Natural killer cell treated with Interleukin-12 subunit alpha and Interleukin-12 subunit beta and Interleukin-15 and Interleukin-18, amount 100 ng/mL, for 72 hours (primary cell): ENCODE results near the gene DNAJC13. TPM values are rescaled to one million over a fixed set of nuclear protein-coding genes. Genes with fewer than 3 reads are reported as not detected.

ENCODE experiments used
- ATAC-seq, 2 donors: fragments of 150-1000 bp; cut with Tn5 transposase in 1 of 2; sonication (Bioruptor Pico), chemical (Tn5 transposase) in 1 of 2; 2 replicates each; pipeline ENCODE4 v1.10.0; 2021
- DNase-seq: peaks from one replicate; pipeline ENCODE4 v3.0.0; 2022; ENCODE audit warnings: low spot score
- H3K27ac Mint-ChIP-seq, 2 donors: 1 replicate in 1 of 2; 2 replicates in 1 of 2; pipeline ENCODE4 v1.8.0; 2022; ENCODE audit warnings: mixed read lengths in 2 of 2, mild to moderate bottlenecking in 1 of 2, moderate library complexity in 1 of 2
- H3K27me3 Mint-ChIP-seq, 2 donors: 1 replicate in 1 of 2; 2 replicates in 1 of 2; pipeline ENCODE4 v1.8.0; 2022; ENCODE audit warnings: mixed read lengths in 2 of 2
- H3K36me3 Mint-ChIP-seq: one replicate; pipeline ENCODE4 v1.8.0; 2022; ENCODE audit warnings: mixed read lengths
- H3K4me1 Mint-ChIP-seq, 2 donors: 1 replicate in 1 of 2; 2 replicates in 1 of 2; pipeline ENCODE4 v1.8.0; 2022; ENCODE audit warnings: low read depth in 2 of 2, mixed read lengths in 2 of 2, mild to moderate bottlenecking in 1 of 2
- H3K4me3 Mint-ChIP-seq: one replicate; pipeline ENCODE4 v1.8.0; 2022; ENCODE audit warnings: mixed read lengths
- H3K9me3 Mint-ChIP-seq: 2 replicates; pipeline ENCODE4 v1.8.0; 2022; ENCODE audit warnings: mixed read lengths
- total RNA-seq, 2 donors: library from RNA; stranded (reverse); gene quantifications; one replicate each; pipeline ENCODE4 v1.2.3, GENCODE V29; 2022

DNAJC13 gene
- total RNA-seq, 2 donors from 2014 or later: 36.0 to 44.1 TPM

- Mint-ChIP-seq H3K9me3 (no peaks in the 10 kb centered on the region), H3K4me3 (no peak overlapping the region), H3K27ac (no peak overlapping the region), H3K27me3 (no peaks in the 10 kb centered on the region), H3K4me1 (no peaks in the 10 kb centered on the region), H3K36me3 (peaks cover 14% of the 10 kb centered on the region)
- DNase-seq (no peak), ATAC-seq (no peak)
Observed at GRCh38 chr3:132519914-132520313, 102.6 kb downstream of the DNAJC13 start.

GRCh38 chr3:132521901-132522300 lies 104.6 kb downstream of the DNAJC13 start:
- H3K36me3 Mint-ChIP-seq: peaks cover 13% of the 10 kb centered on the region
- ATAC-seq (no peak), DNase-seq (no peak)
- H3K4me3 Mint-ChIP-seq: no peak overlapping the region
- no peaks in the 10 kb centered on the region for H3K4me1 Mint-ChIP-seq
- H3K9me3 Mint-ChIP-seq: no peaks in the 10 kb centered on the region
- no peaks in the 10 kb centered on the region for H3K27me3 Mint-ChIP-seq
- H3K27ac Mint-ChIP-seq: no peak overlapping the region

- ATAC-seq (no peak), DNase-seq (no peak)
- no peaks in the 10 kb centered on the region for H3K27me3 Mint-ChIP-seq
- peaks cover 10% of the 10 kb centered on the region for H3K36me3 Mint-ChIP-seq
- H3K9me3 Mint-ChIP-seq: no peaks in the 10 kb centered on the region
- H3K27ac Mint-ChIP-seq: no peak overlapping the region
- no peaks in the 10 kb centered on the region for H3K4me1 Mint-ChIP-seq
- H3K4me3 Mint-ChIP-seq: no peak overlapping the region
Observed at GRCh38 chr3:132522353-132522752, 105.1 kb downstream of the DNAJC13 start.

- no peak overlapping the region for H3K27ac Mint-ChIP-seq
- H3K27me3 Mint-ChIP-seq: no peaks in the 10 kb centered on the region
- no peak for ATAC-seq
- peaks cover 21% of the 10 kb centered on the region for H3K36me3 Mint-ChIP-seq
- no peaks in the 10 kb centered on the region for H3K4me1 Mint-ChIP-seq
- H3K4me3 Mint-ChIP-seq: no peak overlapping the region
- no peaks in the 10 kb centered on the region for H3K9me3 Mint-ChIP-seq
- no peak for DNase-seq
Observed at GRCh38 chr3:132530624-132531023, 113.3 kb downstream of the DNAJC13 start.

GRCh38 chr3:132535575-132536441 lies 118.5 kb downstream of the DNAJC13 start:
- peak; percentile 28 to 44 for ATAC-seq
- Mint-ChIP-seq H3K27me3 (no peaks in the 10 kb centered on the region), H3K36me3 (peaks cover 11% of the 10 kb centered on the region), H3K4me3 (no peak overlapping the region), H3K4me1 (no peaks in the 10 kb centered on the region), H3K9me3 (no peaks in the 10 kb centered on the region), H3K27ac (no peak overlapping the region)
- no peak for DNase-seq

- Mint-ChIP-seq H3K4me1 (no peaks in the 10 kb centered on the region), H3K36me3 (peaks cover 8% of the 10 kb centered on the region), H3K27me3 (no peaks in the 10 kb centered on the region), H3K4me3 (no peak overlapping the region), H3K9me3 (no peaks in the 10 kb centered on the region), H3K27ac (no peak overlapping the region)
- DNase-seq (no peak), ATAC-seq (no peak)
Observed at GRCh38 chr3:132536442-132537153, 119.3 kb downstream of the DNAJC13 start.

- Mint-ChIP-seq H3K9me3 (no peaks in the 10 kb centered on the region), H3K27ac (no peak overlapping the region), H3K27me3 (no peaks in the 10 kb centered on the region), H3K4me3 (no peak overlapping the region), H3K36me3 (peaks cover 8% of the 10 kb centered on the region), H3K4me1 (peaks cover 0 to under 1% of the 10 kb centered on the region in 2 donors)
- no peak for ATAC-seq
- no peak for DNase-seq
Observed at GRCh38 chr3:132537297-132537696, 120.0 kb downstream of the DNAJC13 start.

- Mint-ChIP-seq H3K4me3 (no peak overlapping the region), H3K36me3 (peaks cover 8% of the 10 kb centered on the region), H3K9me3 (no peaks in the 10 kb centered on the region), H3K27ac (no peak overlapping the region), H3K4me1 (peaks cover 0 to 8% of the 10 kb centered on the region in 2 donors), H3K27me3 (no peaks in the 10 kb centered on the region)
- ATAC-seq (no peak), DNase-seq (no peak)
Observed at GRCh38 chr3:132538072-132538471, 120.8 kb downstream of the DNAJC13 start.

GRCh38 chr3:132539681-132540080 lies 122.4 kb downstream of the DNAJC13 start:
- no peak for DNase-seq
- Mint-ChIP-seq H3K4me3 (no peak overlapping the region), H3K27me3 (no peaks in the 10 kb centered on the region), H3K36me3 (peaks cover 8% of the 10 kb centered on the region), H3K9me3 (no peaks in the 10 kb centered on the region), H3K27ac (no peak overlapping the region), H3K4me1 (peaks cover 0 to 10% of the 10 kb centered on the region in 2 donors)
- ATAC-seq: no peak

GRCh38 chr3:132542577-132542976 lies 125.3 kb downstream of the DNAJC13 start:
- Mint-ChIP-seq H3K9me3 (no peaks in the 10 kb centered on the region), H3K27ac (no peak overlapping the region), H3K36me3 (peaks cover 3% of the 10 kb centered on the region), H3K27me3 (no peaks in the 10 kb centered on the region), H3K4me3 (no peak overlapping the region), H3K4me1 (peaks cover 0 to 10% of the 10 kb centered on the region in 2 donors)
- no peak for ATAC-seq
- DNase-seq: no peak

- Mint-ChIP-seq H3K9me3 (no peaks in the 10 kb centered on the region), H3K4me3 (no peak overlapping the region), H3K4me1 (peaks cover 0 to 10% of the 10 kb centered on the region in 2 donors), H3K36me3 (no peaks in the 10 kb centered on the region), H3K27me3 (no peaks in the 10 kb centered on the region), H3K27ac (no peak overlapping the region)
- ATAC-seq: no peak
- no peak for DNase-seq
Observed at GRCh38 chr3:132543011-132543739, 125.9 kb downstream of the DNAJC13 start.

- ATAC-seq: no peak
- DNase-seq: no peak
- no peaks in the 10 kb centered on the region for H3K9me3 Mint-ChIP-seq
- no peaks in the 10 kb centered on the region for H3K36me3 Mint-ChIP-seq
- peaks cover 0 to 10% of the 10 kb centered on the region in 2 donors for H3K4me1 Mint-ChIP-seq
- no peak overlapping the region for H3K4me3 Mint-ChIP-seq
- no peak overlapping the region for H3K27ac Mint-ChIP-seq
- H3K27me3 Mint-ChIP-seq: no peaks in the 10 kb centered on the region
Observed at GRCh38 chr3:132544130-132544529, 126.8 kb downstream of the DNAJC13 start.

- peaks cover 8 to 21% of the 10 kb centered on the region in 2 donors for H3K4me1 Mint-ChIP-seq
- no peaks in the 10 kb centered on the region for H3K27me3 Mint-ChIP-seq
- DNase-seq (no peak), ATAC-seq (no peak)
- no peaks in the 10 kb centered on the region for H3K9me3 Mint-ChIP-seq
- no peaks in the 10 kb centered on the region for H3K36me3 Mint-ChIP-seq
- no peak overlapping the region for H3K27ac Mint-ChIP-seq
- no peak overlapping the region for H3K4me3 Mint-ChIP-seq
Observed at GRCh38 chr3:132545471-132545870, 128.2 kb downstream of the DNAJC13 start.

- no peak for DNase-seq
- H3K9me3 Mint-ChIP-seq: no peaks in the 10 kb centered on the region
- H3K27me3 Mint-ChIP-seq: no peaks in the 10 kb centered on the region
- H3K36me3 Mint-ChIP-seq: no peaks in the 10 kb centered on the region
- no peak for ATAC-seq
- H3K4me1 Mint-ChIP-seq: peaks cover 8 to 11% of the 10 kb centered on the region in 2 donors
- H3K27ac Mint-ChIP-seq: no peak overlapping the region
- H3K4me3 Mint-ChIP-seq: no peak overlapping the region
Observed at GRCh38 chr3:132549169-132549568, 131.9 kb downstream of the DNAJC13 start.
